ENCODE measurements around the gene KCNG4. TPM values are rescaled to one million over a fixed set of nuclear protein-coding genes. Genes with fewer than 3 reads are reported as not detected.

KCNG4 gene
- polyA plus RNA-seq, 1 donor from 2014 or later, result not detected

DNA sequence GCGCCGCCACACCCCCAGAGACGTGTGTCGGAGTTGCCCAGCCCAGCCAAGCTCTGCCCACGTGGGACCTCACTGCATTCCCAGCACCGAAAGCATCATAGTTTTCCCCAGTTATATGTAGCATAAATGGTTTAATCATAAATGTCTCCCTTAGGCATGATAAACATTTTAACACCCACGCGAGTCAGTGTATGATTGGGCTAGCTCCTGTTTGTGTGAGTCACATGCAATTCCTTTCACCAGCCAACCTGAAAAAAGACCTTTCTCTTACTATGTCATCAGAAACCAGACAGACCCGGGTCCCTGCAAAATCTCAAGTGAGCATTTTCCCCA lies 62.1 kb downstream of the KCNG4 start:
- TF ChIP-seq MXI1 (conservative IDR thresholded peaks at IDR 0.05; ENCODE audit: poor library complexity, severe bottlenecking) (no peak), EZH2 (IDR thresholded peaks at IDR 0.05; ENCODE audit: borderline replicate concordance, insufficient read depth, low read length, poor library complexity, severe bottlenecking) (no peak), EP300 (conservative IDR thresholded peaks at IDR 0.05; ENCODE audit: poor library complexity, severe bottlenecking) (no peak), SMC3 (conservative IDR thresholded peaks at IDR 0.05; ENCODE audit: poor library complexity) (no peak), RAD21 (conservative IDR thresholded peaks at IDR 0.05) (no peak), TAF1 (IDR thresholded peaks at IDR 0.05; ENCODE audit: low read depth) (no peak), POLR2AphosphoS5 (IDR thresholded peaks at IDR 0.05) (no peak)
- TF ChIP-seq, protein P1, sequence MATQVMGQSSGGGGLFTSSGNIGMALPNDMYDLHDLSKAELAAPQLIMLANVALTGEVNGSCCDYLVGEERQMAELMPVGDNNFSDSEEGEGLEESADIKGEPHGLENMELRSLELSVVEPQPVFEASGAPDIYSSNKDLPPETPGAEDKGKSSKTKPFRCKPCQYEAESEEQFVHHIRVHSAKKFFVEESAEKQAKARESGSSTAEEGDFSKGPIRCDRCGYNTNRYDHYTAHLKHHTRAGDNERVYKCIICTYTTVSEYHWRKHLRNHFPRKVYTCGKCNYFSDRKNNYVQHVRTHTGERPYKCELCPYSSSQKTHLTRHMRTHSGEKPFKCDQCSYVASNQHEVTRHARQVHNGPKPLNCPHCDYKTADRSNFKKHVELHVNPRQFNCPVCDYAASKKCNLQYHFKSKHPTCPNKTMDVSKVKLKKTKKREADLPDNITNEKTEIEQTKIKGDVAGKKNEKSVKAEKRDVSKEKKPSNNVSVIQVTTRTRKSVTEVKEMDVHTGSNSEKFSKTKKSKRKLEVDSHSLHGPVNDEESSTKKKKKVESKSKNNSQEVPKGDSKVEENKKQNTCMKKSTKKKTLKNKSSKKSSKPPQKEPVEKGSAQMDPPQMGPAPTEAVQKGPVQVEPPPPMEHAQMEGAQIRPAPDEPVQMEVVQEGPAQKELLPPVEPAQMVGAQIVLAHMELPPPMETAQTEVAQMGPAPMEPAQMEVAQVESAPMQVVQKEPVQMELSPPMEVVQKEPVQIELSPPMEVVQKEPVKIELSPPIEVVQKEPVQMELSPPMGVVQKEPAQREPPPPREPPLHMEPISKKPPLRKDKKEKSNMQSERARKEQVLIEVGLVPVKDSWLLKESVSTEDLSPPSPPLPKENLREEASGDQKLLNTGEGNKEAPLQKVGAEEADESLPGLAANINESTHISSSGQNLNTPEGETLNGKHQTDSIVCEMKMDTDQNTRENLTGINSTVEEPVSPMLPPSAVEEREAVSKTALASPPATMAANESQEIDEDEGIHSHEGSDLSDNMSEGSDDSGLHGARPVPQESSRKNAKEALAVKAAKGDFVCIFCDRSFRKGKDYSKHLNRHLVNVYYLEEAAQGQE (IDR thresholded peaks at IDR 0.05; ENCODE audit: borderline replicate concordance), result no peak
- TF ChIP-seq, protein P2, sequence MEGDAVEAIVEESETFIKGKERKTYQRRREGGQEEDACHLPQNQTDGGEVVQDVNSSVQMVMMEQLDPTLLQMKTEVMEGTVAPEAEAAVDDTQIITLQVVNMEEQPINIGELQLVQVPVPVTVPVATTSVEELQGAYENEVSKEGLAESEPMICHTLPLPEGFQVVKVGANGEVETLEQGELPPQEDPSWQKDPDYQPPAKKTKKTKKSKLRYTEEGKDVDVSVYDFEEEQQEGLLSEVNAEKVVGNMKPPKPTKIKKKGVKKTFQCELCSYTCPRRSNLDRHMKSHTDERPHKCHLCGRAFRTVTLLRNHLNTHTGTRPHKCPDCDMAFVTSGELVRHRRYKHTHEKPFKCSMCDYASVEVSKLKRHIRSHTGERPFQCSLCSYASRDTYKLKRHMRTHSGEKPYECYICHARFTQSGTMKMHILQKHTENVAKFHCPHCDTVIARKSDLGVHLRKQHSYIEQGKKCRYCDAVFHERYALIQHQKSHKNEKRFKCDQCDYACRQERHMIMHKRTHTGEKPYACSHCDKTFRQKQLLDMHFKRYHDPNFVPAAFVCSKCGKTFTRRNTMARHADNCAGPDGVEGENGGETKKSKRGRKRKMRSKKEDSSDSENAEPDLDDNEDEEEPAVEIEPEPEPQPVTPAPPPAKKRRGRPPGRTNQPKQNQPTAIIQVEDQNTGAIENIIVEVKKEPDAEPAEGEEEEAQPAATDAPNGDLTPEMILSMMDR (IDR thresholded peaks at IDR 0.05; ENCODE audit: poor library complexity, severe bottlenecking), result no peak
- no peak overlapping the region for H3K4me3 ChIP-seq (ENCODE audit: low read length)
- H4K20me1 ChIP-seq (ENCODE audit: insufficient read depth), result no peaks in the 10 kb centered on the region
- H3K79me2 ChIP-seq (replicated peaks; ENCODE audit: insufficient read depth, low read length), result no peaks in the 10 kb centered on the region
- no peaks in the 10 kb centered on the region for H3K36me3 ChIP-seq (ENCODE audit: insufficient read depth, low read length)
- H3K27ac ChIP-seq (ENCODE audit: low read length), result no peak overlapping the region
- H3K9me2 ChIP-seq (ENCODE audit: insufficient read depth, low read length), result no peaks in the 10 kb centered on the region
- H3K27me3 ChIP-seq (ENCODE audit: insufficient read depth, low read depth, low read length), result no peaks in the 10 kb centered on the region
- no peak overlapping the region for H3K4me2 ChIP-seq (ENCODE audit: low read length)
- no peaks in the 10 kb centered on the region for H3K9me3 ChIP-seq (ENCODE audit: low read length)
- H2AFZ ChIP-seq (ENCODE audit: low read depth, low read length), result no peak overlapping the region
- H3F3A ChIP-seq (ENCODE audit: insufficient read depth, low read length, poor library complexity, severe bottlenecking), result no peaks in the 10 kb centered on the region
- H3K9ac ChIP-seq (ENCODE audit: low read length), result no peak overlapping the region

DNA sequence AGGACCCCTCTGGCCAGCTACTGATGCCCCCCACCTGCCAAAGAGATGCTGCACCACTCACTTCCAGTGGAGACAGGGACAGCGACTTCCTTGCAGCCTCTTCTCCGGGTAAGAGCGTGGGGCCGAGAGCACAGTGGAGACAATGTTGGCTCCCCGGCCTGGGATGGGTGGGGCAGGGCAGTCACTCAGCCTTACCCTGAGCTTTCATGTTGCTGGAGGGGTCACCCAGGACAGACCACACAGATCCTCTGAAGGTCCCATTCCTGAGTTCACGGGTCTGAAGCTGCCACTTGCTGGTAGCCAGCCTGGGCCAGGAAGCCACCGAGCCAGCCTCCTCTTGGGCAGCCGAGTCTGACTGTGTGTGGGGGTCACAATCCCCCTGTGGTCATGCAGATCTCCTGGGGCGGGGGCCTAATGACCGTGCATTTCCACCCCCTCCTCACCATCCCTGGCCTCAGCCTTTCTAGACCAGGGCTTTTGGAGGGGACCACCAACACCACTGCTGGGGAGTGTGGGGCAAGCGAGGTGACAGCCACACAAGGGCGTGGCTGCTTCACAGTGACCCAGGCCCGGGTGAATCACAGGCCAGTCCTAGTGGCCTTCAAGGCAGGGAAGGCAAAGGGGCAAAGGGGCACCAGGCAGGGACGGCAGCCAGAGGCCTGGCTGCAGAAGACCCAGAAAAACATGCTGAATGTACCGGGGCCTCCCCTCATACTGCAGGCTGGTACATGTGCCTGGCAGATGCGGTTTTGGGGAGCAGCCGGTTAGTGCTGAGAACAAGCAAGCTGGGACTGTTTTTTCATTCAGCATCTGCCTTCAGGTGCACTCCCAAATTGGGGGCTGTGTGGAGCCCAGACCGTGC lies 63.4 kb downstream of the KCNG4 start:
- Histone ChIP-seq H3K4me3 (ENCODE audit: low read length) (no peak overlapping the region), H3K36me3 (ENCODE audit: insufficient read depth, low read length) (no peaks in the 10 kb centered on the region), H3K79me2 (replicated peaks; ENCODE audit: insufficient read depth, low read length) (no peaks in the 10 kb centered on the region), H3K27ac (ENCODE audit: low read length) (no peak overlapping the region), H4K20me1 (ENCODE audit: insufficient read depth) (no peaks in the 10 kb centered on the region), H3K9me3 (ENCODE audit: low read length) (no peaks in the 10 kb centered on the region), H3K27me3 (ENCODE audit: insufficient read depth, low read depth, low read length) (no peaks in the 10 kb centered on the region), H3K4me2 (ENCODE audit: low read length) (no peak overlapping the region), H3K9ac (ENCODE audit: low read length) (no peak overlapping the region), H2AFZ (ENCODE audit: low read depth, low read length) (no peak overlapping the region), H3K9me2 (ENCODE audit: insufficient read depth, low read length) (no peaks in the 10 kb centered on the region), H3F3A (ENCODE audit: insufficient read depth, low read length, poor library complexity, severe bottlenecking) (no peaks in the 10 kb centered on the region)
- TF ChIP-seq, protein P1 (IDR thresholded peaks at IDR 0.05; ENCODE audit: borderline replicate concordance), result no peak
- no peak for TF ChIP-seq RAD21 (conservative IDR thresholded peaks at IDR 0.05)
- no peak for TF ChIP-seq EP300 (conservative IDR thresholded peaks at IDR 0.05; ENCODE audit: poor library complexity, severe bottlenecking)
- TF ChIP-seq POLR2AphosphoS5 (IDR thresholded peaks at IDR 0.05), result no peak
- no peak for TF ChIP-seq SMC3 (conservative IDR thresholded peaks at IDR 0.05; ENCODE audit: poor library complexity)
- TF ChIP-seq, protein P2 (IDR thresholded peaks at IDR 0.05; ENCODE audit: poor library complexity, severe bottlenecking), result no peak
- no peak for TF ChIP-seq EZH2 (IDR thresholded peaks at IDR 0.05; ENCODE audit: borderline replicate concordance, insufficient read depth, low read length, poor library complexity, severe bottlenecking)
- TF ChIP-seq MXI1 (conservative IDR thresholded peaks at IDR 0.05; ENCODE audit: poor library complexity, severe bottlenecking), result no peak
- TF ChIP-seq TAF1 (IDR thresholded peaks at IDR 0.05; ENCODE audit: low read depth), result no peak

All from neural cell (in vitro differentiated cells).